Left lobe of liver (tissue), 2 donors: Measurements from ENCODE around the gene PPFIBP2. TPM values are rescaled to one million over a fixed set of nuclear protein-coding genes. Genes with fewer than 3 reads are reported as not detected.

Experiments
- ATAC-seq: fragments of 200-7000 bp; cut with Tn5 transposase; one replicate; pipeline ENCODE4 v1.9.1; 2020; ENCODE audit warnings: mild to moderate bottlenecking, moderate library complexity
- DNase-seq: peaks from one replicate; pipeline ENCODE4 v3.0.0-alpha.2; 2020; ENCODE audit warnings: low spot score
- total RNA-seq: library from RNA; stranded (reverse); gene quantifications from one replicate; pipeline ENCODE4 v1.2.1, GENCODE V29; 2021
- donor health status: DM: no; HTN: no; CAD: no; lungs with moderate emphysema.
- donor health status: DM: no; HTN: yes; CAD: no.

The PPFIBP2 gene
- 25.2 TPM for total RNA-seq

DNA sequence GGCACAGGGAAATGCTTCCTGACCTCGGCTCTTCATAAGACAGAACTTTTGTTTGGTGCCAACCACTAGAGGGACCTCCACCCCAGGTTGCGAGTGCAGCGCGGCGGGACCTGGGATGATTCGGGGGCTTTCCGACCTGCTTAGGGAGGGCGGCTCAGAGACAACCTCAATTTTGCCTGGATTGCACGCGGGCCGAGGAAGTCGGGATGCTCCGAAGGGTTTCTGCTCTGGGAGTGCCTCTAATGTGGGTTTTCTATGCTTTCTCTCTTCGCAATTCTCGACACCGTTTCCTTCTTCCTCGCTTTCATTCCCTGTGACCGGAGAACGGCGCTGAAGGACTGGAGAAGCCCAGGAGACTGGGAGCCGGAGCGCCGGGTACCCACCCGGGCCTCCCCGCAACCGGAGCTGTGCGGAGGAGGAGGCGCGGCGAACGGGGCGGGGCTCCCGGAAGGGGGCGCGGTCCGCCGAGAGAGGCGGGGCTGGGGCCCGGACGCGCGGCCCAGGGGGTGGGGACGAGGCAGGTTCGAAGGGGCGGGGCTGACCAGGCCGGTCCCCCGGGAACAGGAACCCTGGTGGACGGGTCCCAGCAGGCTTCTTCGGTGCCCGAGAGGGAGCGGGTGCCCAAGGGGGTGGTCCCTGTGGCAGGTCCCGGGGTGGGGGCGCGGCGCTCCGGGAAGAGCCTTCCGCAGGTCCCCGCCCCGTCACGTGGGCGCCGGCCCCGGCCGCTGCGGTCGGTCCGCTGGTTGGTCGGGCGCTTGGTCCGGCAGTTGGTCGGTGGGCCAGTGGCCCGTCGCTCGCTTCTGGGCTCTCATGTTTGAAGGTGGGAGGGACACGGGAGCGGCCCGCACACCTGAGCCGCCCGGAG lies at the start of gene PPFIBP2:
Gene PPFIBP2, plus strand, starts transcription at position 766 of the 865 bp plus-strand sequence. CDS start 35,477 bp downstream, outside the sequence.
- ATAC-seq (peak; percentile 85), DNase-seq (peak; percentile 96)

DNA sequence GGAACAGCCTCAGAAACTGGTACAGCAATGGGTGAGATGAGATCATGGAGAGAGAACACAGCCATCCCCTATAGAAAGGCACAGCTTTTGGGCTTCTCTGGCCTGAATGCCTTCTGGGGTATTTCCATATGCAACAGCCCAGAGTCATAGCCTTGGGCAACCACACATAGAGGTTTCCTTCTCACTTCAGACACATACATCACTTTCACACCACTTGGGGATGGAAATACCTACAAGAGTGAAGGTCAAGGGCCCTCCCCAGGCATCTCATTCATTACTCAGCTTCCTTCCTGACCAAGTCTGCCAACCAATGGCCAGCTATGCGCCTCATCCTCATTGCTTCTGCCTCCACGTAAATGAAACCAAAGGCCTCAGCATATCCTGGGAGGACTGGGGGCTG lies 46.1 kb upstream of the PPFIBP2 start:
- DNase-seq (no peak), ATAC-seq (no peak)

DNA sequence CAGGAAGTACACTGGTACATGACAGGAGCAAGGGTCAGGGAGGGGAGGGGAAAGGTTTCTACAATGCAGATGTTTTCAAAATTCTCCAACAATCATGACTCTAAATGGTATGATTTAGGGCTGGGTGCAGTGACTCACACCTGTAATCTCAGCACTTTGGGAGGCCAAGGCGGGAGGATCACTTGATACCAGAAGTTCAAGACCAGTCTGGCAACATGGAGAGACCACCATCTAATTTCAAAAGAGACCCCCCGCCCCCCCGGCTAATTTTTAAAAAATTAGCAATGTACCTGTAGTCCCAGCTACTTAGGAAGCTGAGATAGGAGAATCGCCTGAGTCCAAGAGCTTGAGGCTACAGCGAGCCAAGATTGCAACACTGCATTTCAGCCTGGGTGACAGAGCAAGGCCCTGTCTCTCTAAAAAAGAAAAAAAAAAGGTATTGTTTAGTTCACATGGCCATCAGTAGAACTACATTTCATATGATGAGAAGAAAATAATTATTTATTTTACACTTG lies 44.4 kb upstream of the PPFIBP2 start:
- DNase-seq: no peak
- no peak for ATAC-seq

DNA sequence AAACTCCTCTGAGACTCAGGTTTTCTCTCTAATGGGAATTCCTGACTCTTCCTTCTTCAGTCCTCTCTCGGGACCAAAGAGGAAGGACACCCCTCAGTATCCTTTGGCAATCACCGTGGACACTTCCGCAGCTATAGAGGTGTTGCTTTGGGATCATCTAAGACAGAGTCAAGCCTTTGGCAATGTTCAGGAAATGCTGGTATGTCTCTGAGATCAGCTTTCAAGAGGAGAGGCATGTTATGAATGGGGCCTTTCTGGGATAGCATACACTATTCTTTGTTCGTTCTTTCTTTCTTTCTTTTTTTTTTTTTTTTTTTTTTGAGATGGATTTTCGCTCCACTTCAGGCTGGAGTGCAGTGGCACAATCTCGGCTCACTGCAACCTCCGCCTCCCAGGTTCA lies 42.7 kb upstream of the PPFIBP2 start:
- ATAC-seq: no peak

DNA sequence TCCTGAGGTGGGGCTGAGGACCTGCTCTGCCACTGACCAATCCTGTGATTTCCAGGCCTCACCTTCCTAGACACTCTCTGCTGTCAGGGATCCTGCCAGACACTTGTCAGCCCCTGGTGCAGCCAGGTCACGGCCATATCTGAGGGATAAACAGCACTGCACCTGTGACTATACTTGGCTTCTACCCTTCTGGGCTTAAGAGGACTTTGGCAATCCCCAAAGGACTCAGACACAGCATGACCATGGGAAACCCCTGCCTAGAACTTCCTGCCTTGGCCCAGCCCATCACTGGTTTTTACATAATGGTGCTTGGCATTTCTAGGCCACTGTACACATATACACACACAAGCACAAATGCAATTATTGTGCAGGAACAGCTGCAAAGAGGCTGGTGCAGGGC lies 40.1 kb upstream of the PPFIBP2 start:
- no peak for ATAC-seq

More for the DNA sequence above, 42.7 kb upstream of the PPFIBP2 start:
- no peak for DNase-seq

DNA sequence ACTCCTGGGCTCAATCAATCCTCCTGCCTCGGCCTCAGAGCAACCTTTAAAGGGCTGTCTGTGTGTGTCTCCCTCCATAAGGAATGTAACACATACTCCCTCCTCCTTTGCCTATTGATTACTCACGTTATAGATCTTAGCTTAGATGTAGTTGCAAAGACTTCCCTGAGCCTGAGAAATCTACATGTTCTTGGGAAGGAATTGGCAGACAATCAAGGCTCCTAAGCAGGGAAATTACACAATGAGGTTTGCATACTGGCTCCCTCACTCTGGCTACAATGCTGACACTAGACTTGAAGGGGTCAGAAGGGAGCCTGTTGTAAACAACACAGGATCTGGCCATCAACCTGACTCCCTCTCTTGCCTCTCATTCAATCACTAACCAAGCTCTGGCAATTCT lies 33.7 kb upstream of the PPFIBP2 start:
- DNase-seq: no peak
- peak; percentile 26 for ATAC-seq

More for the DNA sequence above, 40.1 kb upstream of the PPFIBP2 start:
- no peak for DNase-seq

DNA sequence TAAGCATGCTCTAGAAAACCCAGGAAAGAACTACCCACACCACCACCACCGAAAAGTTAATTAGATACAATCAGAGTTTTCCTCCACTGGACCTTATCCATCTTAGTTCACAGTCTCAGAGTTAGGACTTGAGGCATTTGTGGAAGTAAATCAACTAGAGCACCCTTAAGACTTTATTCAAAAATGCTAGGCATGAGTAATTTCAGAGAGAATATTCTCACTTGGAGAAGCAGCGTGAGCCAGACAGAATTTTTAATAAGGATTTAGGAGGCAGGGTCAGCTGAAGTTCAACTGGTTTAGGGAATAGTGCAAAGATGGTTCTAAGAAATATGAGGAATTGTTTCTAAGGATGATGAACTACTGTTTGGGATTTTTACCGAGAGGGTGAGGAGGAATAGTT lies 29.7 kb upstream of the PPFIBP2 start:
- ATAC-seq: no peak

DNA sequence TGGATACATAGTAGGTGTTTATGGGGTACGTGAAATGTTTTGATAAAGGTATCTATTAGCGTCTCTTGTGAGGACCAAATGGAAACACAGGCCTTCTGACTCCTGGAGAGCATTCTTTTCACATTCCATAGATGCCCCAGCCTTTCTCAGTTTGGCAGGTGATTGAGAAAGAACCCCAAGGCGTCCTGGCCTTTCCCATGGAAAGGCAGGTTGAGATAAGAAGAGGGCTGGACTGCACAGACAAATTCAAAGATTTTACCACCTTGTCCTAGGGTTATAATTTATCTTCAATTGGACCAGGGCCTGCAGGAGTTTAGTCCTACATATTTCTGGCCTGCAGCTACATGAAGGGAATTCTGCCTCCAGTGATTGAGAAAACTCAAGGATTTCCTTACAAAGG lies 29.2 kb upstream of the PPFIBP2 start:
- ATAC-seq (no peak), DNase-seq (no peak)

More for the DNA sequence above, 29.7 kb upstream of the PPFIBP2 start:
- no peak for DNase-seq

DNA sequence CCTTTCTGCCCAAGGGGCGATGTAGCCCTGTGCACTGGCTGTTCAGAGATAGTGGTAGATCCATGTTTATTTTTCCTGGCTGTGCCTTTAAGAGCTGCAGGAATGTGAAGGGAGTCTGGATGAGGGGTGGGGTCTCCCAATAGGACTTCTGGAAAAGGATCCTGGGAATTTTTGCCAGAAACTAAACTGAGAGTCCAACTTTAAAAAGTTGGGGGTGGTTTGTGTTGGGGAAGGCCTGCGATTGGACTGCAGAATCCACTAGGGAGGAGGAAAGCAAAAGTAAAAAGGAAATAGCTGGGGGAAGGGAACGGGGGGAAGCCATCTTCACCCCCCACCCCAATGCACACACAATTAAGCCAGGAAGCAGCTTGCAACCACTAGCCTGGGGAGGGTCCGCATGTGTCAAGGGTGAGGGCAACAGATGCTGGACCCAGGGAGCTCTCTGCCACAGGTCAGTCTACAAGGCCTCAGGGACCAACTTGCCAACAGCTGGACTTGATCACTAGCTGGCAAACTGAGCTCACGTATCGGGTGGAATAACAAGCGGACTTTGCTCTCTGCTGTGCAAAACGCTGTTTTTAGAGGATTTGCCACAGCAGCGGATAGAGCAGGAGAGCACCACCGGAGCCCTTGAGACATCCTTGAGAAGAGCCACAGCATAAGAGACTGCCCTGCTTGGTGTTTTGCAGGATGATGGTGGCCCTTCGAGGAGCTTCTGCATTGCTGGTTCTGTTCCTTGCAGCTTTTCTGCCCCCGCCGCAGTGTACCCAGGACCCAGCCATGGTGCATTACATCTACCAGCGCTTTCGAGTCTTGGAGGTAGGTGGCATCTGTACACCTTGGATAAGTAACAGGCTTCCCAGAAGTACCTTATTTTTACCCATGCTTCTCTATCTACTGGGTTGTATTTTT lies 28.4 kb upstream of the PPFIBP2 start, which contains the start of gene OLFML1:
Gene OLFML1, plus strand, starts transcription at position 321 of the 912 bp plus-strand sequence. Its CDS starts 370 bp downstream, at position 691.
- ATAC-seq: peak; percentile 92

DNA sequence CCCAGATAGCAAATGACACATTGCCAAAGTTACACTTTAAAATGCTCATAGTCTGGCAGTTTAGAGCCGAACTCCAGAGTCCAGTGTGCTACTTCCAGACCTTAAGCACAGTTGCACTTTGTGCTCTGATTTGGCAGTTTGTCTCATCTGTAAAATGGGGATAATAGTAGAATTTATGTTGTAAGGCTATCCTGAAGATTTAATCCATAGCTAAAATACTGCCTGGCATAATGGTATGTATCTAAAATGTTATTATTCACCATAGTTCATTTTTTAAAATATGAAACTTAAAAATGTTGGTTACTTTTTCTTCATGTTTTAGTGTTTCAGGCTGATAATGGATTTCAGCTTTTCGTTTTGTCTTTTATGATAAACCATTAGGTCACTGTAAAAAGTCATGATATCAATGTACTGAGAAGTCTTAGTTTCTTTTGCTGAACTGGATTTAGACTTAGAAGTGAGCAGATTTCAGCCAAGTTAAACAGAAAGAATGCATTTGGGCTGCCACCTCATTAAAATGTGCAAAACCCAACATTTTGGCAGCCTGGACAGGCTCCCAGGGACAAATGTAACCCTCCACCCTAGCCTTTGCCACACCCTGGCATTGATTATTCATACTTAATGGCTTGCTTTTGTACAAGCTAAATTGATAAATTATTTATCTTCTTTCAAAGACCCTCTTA lies 27.6 kb upstream of the PPFIBP2 start:
- ATAC-seq (no peak), DNase-seq (no peak)

More for the DNA sequence above, 28.4 kb upstream of the PPFIBP2 start, which contains the start of gene OLFML1:
- peak; percentile 66 for DNase-seq

DNA sequence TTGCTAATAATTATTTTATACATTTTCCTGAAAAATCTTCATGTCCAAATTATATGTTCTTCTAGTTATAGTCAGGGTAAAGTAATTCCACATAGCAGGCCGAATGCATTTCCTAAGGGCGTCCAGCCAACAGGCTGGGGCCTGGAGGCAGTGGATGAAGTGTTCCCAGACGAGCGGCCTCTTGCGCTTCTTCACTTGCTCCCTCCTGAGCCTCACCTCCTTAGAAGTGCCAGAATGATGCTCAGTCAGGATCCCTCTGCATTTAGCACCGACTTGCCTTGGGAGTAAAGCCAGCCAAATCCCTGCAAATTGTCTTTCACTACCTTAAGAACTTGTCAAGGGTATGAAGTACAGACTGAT lies 27.0 kb upstream of the PPFIBP2 start:
- no peak for ATAC-seq
- DNase-seq: no peak

DNA sequence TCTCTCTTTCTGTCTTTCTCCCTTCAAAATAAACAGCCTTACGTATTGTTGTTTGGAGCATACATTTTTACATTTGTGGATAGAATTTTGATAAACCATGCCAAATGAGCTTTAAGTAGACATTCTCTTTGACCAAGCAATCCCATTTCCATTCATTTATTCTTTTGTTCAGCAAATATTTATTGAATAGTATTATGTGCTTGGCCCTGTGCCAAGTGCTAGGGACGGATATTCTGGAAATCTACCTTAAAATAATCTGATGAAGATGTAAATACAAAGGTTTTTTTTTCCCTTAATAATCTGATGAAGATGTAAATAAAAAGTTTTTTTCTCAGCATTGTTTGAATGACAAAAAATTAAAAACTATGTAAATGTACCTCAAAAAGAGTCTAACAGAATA lies 26.4 kb upstream of the PPFIBP2 start:
- ATAC-seq: no peak
- DNase-seq: no peak

DNA sequence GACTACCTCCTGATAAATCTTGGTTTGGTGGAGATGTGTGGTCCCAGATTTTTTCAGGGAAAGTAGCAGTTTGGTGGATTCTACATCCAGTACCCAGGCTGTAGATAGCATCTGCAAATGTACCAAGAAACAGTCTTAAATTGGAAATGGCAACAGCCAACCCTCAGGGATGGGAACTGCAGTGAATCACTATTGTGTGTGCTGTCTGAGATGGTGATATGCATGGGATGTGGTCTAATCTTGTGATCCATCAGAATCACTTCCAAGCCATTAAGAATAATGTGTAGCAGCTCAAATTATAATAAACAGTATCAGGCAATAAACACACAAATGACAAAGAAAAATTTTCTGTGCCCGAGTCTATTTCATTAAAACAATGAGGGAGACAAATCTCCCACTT lies 25.1 kb upstream of the PPFIBP2 start:
- DNase-seq (no peak), ATAC-seq (no peak)

DNA sequence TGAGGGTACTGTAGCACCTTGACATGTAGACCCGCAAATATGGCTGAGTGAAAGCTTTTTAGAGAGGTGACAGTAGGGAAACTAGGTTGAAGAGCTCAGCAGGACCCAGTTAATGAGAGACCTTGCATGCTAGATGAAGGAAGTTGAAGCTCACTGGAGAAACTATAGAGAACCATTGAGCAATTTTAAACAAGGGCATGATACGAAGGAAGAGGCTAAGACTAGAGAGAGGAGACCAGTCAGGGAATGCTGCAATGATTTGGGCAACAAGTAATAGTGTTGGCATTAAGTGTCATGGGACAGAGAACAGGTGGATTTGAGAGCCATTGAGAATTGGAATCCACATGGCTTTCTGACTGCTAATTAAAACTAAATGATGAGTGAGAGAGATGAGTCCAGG lies 24.4 kb upstream of the PPFIBP2 start:
- ATAC-seq: no peak

DNA sequence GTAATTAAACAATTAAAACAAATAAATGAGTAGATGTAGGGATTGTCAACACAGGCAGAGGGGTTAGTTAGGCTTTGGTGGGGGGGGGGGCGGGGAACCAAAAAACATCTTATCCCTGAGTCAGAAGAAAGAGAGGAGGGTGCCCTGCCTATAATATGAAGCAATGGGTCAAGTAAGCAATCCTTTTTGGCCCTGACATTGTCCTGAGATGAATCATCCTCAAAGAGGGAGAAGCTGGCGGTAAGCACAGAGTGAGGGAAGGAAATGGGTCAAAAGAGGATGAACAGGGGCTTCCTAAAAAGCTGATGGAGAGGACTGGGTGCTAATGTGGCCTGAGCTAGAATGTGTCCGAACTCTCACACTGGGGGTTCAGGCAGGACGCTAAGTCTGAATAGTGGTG lies 23.7 kb upstream of the PPFIBP2 start:
- ATAC-seq (no peak), DNase-seq (no peak)

More for the DNA sequence above, 24.4 kb upstream of the PPFIBP2 start:
- no peak for DNase-seq

DNA sequence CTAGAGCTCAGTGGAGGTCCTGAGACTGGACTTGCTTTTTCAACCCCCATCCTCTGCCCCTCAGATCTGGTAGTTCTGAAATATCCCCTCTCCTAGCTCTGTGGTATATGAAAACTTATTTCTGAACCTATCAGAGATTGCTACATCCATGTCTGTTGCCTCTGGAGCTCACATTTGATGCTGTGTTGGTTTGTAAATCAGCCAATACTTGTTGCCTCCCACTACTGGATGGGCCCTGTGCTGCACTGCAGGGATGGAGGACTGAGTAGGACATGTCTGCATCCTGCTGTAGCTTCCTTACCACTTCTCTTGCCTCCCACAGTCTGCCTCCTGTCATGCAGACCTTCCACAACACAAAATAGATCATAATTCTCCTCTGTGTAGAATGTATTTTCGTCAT lies 23.3 kb upstream of the PPFIBP2 start:
- ATAC-seq: no peak

DNA sequence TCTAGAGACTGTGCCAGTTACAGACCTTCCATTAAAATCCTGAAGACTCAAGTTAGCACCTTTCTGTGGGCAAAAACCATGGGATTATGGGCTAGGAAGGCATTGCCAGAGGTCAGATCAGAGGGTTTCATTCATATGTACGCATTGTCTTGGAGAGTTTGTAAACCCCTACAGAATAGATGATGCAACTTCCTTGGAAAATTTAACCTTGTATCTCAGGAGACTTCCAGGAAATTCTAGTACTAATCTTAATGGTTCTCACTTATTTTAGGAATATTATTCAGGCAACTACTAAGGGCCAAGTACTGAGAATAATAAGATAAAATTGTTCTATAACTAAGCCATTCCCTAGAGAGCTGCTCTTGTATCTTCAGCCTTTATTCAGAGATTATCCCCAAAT lies 21.5 kb upstream of the PPFIBP2 start:
- DNase-seq (no peak), ATAC-seq (no peak)

More for the DNA sequence above, 23.3 kb upstream of the PPFIBP2 start:
- no peak for DNase-seq

DNA sequence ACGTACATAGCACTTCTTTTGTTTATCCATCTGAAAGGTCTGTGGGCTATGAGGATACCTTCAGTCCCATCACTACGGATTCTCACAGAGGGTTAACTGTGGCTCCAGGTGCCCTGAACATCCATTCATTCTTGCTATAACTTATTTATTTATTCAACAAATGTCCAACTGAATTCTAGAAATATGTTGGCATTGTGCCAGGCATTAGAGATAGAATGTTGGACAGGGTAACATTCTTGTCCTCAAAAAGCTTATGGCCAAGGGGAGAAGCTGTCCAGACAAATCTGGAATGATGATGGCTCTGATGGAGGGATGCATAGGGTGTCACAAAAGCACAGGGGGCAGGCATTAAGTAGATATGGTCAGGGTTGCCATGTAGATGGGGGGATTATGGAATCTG lies 20.1 kb upstream of the PPFIBP2 start:
- ATAC-seq: no peak

DNA sequence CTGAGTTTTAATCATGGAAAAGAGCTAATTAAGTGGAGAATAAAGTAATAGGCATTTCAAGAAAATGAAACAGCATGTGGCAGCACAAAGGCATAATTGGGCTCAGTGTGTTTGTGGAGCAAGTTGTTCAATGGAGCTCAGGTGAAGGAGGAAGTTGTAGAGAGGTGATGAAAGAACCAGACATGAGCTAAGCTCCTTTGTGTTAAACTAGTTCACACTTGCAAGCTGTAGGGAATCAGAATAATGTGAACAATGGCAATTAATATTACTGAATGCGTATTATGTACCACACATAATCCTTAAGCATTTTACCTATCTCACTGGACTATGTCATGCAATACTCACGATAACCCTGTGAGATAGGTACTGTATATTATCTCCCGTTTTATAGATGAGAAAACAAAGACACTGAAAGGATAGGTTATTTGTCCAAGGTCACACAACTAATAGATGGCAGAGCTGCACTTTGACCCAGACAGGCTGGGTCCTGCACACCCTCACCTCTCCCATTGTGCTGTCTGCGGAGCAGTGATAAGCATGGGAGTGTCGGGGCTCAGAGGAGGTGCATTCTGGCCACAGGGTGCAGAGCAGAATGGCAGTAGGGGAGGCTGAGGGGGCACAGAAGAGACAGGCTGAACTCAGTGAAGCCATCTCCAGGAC lies 19.6 kb upstream of the PPFIBP2 start:
- no peak for DNase-seq
- peak; percentile 34 for ATAC-seq

More for the DNA sequence above, 20.1 kb upstream of the PPFIBP2 start:
- no peak for DNase-seq
